H9 (cell line): ENCODE measurements around the gene OGFOD3. TPM values are rescaled to one million over a fixed set of nuclear protein-coding genes. Genes with fewer than 3 reads are reported as not detected.
"Not testable (repeated sequence)": the region's sequence is repeated elsewhere in the genome, so short reads cannot be mapped to it uniquely, and the experiment has no call there.

ENCODE experiments used
- DNase-seq: peaks from one replicate; pipeline ENCODE4 v3.0.0-alpha.2; 2017
- H2AFZ ChIP-seq: one replicate; pipeline ENCODE4 v1.6.1; 2013; ENCODE audit warnings: mild to moderate bottlenecking, low read length, control low read depth, moderate library complexity
- H2AK5ac ChIP-seq: 2 replicates; pipeline ENCODE4 v1.6.1; 2013; ENCODE audit warnings: low read length, control low read depth, mixed read lengths; ENCODE audit not compliant: insufficient read length
- H2BK120ac ChIP-seq: one replicate; pipeline ENCODE4 v1.6.1; 2013; ENCODE audit warnings: low read depth, mild to moderate bottlenecking, low read length, control low read depth, inconsistent platforms; ENCODE audit not compliant: poor library complexity, severe bottlenecking
- H2BK12ac ChIP-seq: 2 replicates; pipeline ENCODE4 v1.6.1; 2013; ENCODE audit warnings: low read length, control low read depth, mixed read lengths, low read depth; ENCODE audit not compliant: insufficient read length
- H2BK15ac ChIP-seq: 2 replicates; pipeline ENCODE4 v1.6.1; 2013; ENCODE audit warnings: low read depth, low read length, control low read depth
- H2BK20ac ChIP-seq: one replicate; pipeline ENCODE4 v1.6.1; 2013; ENCODE audit warnings: low read depth, mild to moderate bottlenecking, low read length, control low read depth, inconsistent platforms; ENCODE audit not compliant: poor library complexity, severe bottlenecking
- H2BK5ac ChIP-seq: 2 replicates; pipeline ENCODE4 v1.6.1; 2013; ENCODE audit warnings: low read length, control low read depth, mixed read lengths; ENCODE audit not compliant: insufficient read length
- H3K14ac ChIP-seq: 2 replicates; pipeline ENCODE4 v1.6.1; 2013; ENCODE audit warnings: low read length, control low read depth; ENCODE audit not compliant: insufficient read depth
- H3K18ac ChIP-seq: 2 replicates; pipeline ENCODE4 v1.6.1; 2013; ENCODE audit warnings: low read depth, mild to moderate bottlenecking, mixed read lengths, low read length, control low read depth; ENCODE audit not compliant: insufficient read length
- H3K23ac ChIP-seq: 2 replicates; pipeline ENCODE4 v1.6.1; 2013; ENCODE audit warnings: low read length, control low read depth, mixed read lengths, low read depth; ENCODE audit not compliant: insufficient read length
- H3K23me2 ChIP-seq: 2 replicates; pipeline ENCODE4 v1.6.1; 2013; ENCODE audit warnings: low read depth, mild to moderate bottlenecking, mixed read lengths, low read length, control low read depth; ENCODE audit not compliant: insufficient read length, poor library complexity, severe bottlenecking
- H3K27ac ChIP-seq: 2 replicates; pipeline ENCODE4 v1.5.1; 2013; ENCODE audit warnings: low read length, control low read depth, mixed read lengths, low read depth; ENCODE audit not compliant: insufficient read length
- H3K27me3 ChIP-seq: 2 replicates; pipeline ENCODE4 v1.6.1; 2013; ENCODE audit warnings: low read length, control low read depth, inconsistent platforms; ENCODE audit not compliant: insufficient read depth
- H3K4ac ChIP-seq: 2 replicates; pipeline ENCODE4 v1.6.1; 2013; ENCODE audit warnings: low read depth, mild to moderate bottlenecking, control low read depth, inconsistent platforms, low read length, moderate library complexity
- H3K4me1 ChIP-seq: 2 replicates; pipeline ENCODE4 v1.6.1; 2013; ENCODE audit warnings: low read length, control low read depth, inconsistent platforms; ENCODE audit not compliant: insufficient read depth
- H3K4me2 ChIP-seq: 2 replicates; pipeline ENCODE4 v1.6.1; 2013; ENCODE audit warnings: low read length, control low read depth, mixed read lengths; ENCODE audit not compliant: insufficient read length, insufficient read depth
- H3K56ac ChIP-seq: 2 replicates; pipeline ENCODE4 v1.6.1; 2013; ENCODE audit warnings: low read depth, mild to moderate bottlenecking, mixed read lengths, low read length, control low read depth; ENCODE audit not compliant: insufficient read length
- H3K79me1 ChIP-seq: 2 replicates; pipeline ENCODE4 v1.6.1; 2013; ENCODE audit warnings: low read depth, mild to moderate bottlenecking, moderate library complexity, low read length, control low read depth, inconsistent platforms; ENCODE audit not compliant: insufficient read depth, poor library complexity, severe bottlenecking
- H3K79me2 ChIP-seq: 2 replicates; pipeline ENCODE4 v1.6.1; 2013; ENCODE audit warnings: low read length, control low read depth, inconsistent platforms; ENCODE audit not compliant: insufficient read depth
- H3K9ac ChIP-seq: 2 replicates; pipeline ENCODE4 v1.6.1; 2013; ENCODE audit warnings: low read length, control low read depth, mixed read lengths; ENCODE audit not compliant: insufficient read length; ENCODE audit errors: extremely low read depth
- H3K9me3 ChIP-seq: one replicate; pipeline ENCODE4 v1.6.1; 2013; ENCODE audit warnings: low read depth, low read length, inconsistent platforms; ENCODE audit not compliant: control insufficient read depth
- H3T11ph ChIP-seq: one replicate; pipeline ENCODE4 v1.6.1; 2013; ENCODE audit warnings: mild to moderate bottlenecking, low read length, control low read depth, inconsistent platforms
- H4K20me1 ChIP-seq: one replicate; pipeline ENCODE4 v1.6.1; 2013; ENCODE audit not compliant: control insufficient read depth, insufficient read length, insufficient read depth
- H4K5ac ChIP-seq: 2 replicates; pipeline ENCODE4 v1.6.1; 2013; ENCODE audit warnings: low read depth, mild to moderate bottlenecking, mixed read lengths, low read length, control low read depth; ENCODE audit not compliant: insufficient read length
- H4K8ac ChIP-seq: replicated peaks from 2 replicates; pipeline ENCODE4 v1.6.1; 2013; ENCODE audit warnings: low read length, control low read depth, mixed read lengths, low read depth; ENCODE audit not compliant: insufficient read length
- H4K91ac ChIP-seq: 2 replicates; pipeline ENCODE4 v1.6.1; 2013; ENCODE audit warnings: low read depth, mild to moderate bottlenecking, moderate library complexity, mixed read lengths, low read length, control low read depth; ENCODE audit not compliant: insufficient read length
- H3K27ac Mint-ChIP-seq, 3 experiments: 2 replicates in 2 of 3; 3 replicates in 1 of 3; pipeline ENCODE4 v1.8.0; 2020 to 2021; ENCODE audit warnings: mixed read lengths in 3 of 3, mild to moderate bottlenecking in 1 of 3, moderate library complexity in 1 of 3
- H3K27me3 Mint-ChIP-seq: 2 replicates; pipeline ENCODE4 v1.8.0; 2021; ENCODE audit warnings: low read depth, mild to moderate bottlenecking, moderate library complexity, mixed read lengths
- H3K36me3 Mint-ChIP-seq, 3 experiments: 2 replicates in 2 of 3; 3 replicates in 1 of 3; pipeline ENCODE4 v1.8.0; 2020 to 2021; ENCODE audit warnings: low read depth in 3 of 3, mixed read lengths in 3 of 3; ENCODE audit not compliant: insufficient read depth in 1 of 3
- H3K4me1 Mint-ChIP-seq, 2 experiments: 2 replicates each; pipeline ENCODE4 v1.8.0; 2020; ENCODE audit warnings: mixed read lengths in 2 of 2
- H3K4me3 Mint-ChIP-seq, 2 experiments: 2 replicates in 1 of 2; 3 replicates in 1 of 2; pipeline ENCODE4 v1.8.0; 2020 to 2021; ENCODE audit warnings: mild to moderate bottlenecking in 2 of 2, mixed read lengths in 2 of 2, moderate library complexity in 1 of 2
- H3K9me3 Mint-ChIP-seq, 2 experiments: 2 replicates in 1 of 2; 3 replicates in 1 of 2; pipeline ENCODE4 v1.8.0; 2020; ENCODE audit warnings: mild to moderate bottlenecking in 2 of 2, mixed read lengths in 2 of 2, moderate library complexity in 1 of 2
- WGBS: extraction: QIAGEN DNeasy Blood & Tissue Kit; methylation state at CpG from one replicate; pipeline ENCODE4 v1.1.7; 2013; ENCODE audit warnings: missing lambda C conversion rate, low lambda C conversion rate, mixed read lengths; ENCODE audit not compliant: insufficient read length; ENCODE audit errors: extremely low coverage; 5-methylcytosine and 5-hydroxymethylcytosine counted together
- total RNA-seq: library from RNA; stranded (reverse); gene quantifications from 2 replicates; pipeline ENCODE4 v1.2.1, GENCODE V29; 2021
- TF ChIP-seq, protein P1 (sequence below): fragments of 200-600 bp; sonication (generic); conservative IDR thresholded peaks from 3 replicates; pipeline ENCODE4 v1.8.0; 2021; ENCODE audit warnings: antibody characterized with exemption, mild to moderate bottlenecking

Gene OGFOD3
- total RNA-seq, 1 experiment from 2014 or later: 27.8 TPM

DNA sequence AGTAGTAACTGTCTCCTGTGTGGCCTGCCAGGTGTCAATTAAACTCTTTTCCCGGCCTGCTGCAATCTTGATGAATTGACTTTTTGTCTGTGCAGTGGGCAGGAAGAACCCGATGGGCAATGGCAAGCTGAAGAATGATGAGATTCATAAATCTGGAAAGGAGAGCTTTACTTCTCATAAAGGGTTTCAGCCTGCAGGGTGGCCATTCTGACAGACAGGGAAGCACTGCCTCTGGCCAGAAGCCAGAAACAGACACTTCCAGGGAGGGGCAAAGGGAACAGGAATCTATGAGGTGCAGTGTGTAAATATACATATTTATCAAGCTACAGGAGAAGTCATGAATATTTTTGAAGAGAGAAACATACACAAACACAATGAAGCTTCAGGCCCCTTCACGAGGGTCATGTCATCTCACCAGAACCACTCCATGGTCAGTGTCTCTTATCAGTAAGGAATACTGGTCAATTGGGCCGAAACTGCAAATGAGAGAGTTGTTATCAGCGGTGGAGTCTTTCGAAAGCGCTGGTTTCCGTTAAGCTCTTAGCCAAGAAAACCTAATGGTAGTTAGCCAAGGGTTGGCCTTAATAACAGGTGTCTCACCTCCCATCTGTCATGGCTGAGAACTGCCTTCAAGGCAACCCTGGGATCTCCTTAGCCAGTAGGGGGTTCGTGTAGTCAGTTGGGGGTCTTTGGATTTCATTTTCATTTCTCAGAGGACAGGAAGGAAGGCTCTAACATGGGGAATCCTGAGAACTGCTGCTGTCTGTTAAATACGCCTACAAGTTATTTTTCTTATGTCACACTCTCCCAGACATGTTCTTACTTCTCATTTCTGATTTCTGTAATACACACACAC, 38.9 kb upstream of the OGFOD3 start:
- Histone ChIP-seq H2BK12ac (no peak overlapping the region), H3K79me2 (no peaks in the 10 kb centered on the region), H3K4me1 (no peaks in the 10 kb centered on the region), H3K18ac (no peak overlapping the region), H4K91ac (no peak overlapping the region), H2BK5ac (no peak overlapping the region), H2AFZ (no peak overlapping the region), H3K23me2 (peaks cover 6% of the 10 kb centered on the region), H2BK20ac (no peak overlapping the region), H3K27ac (no peak overlapping the region), H3K9me3 (no peaks in the 10 kb centered on the region), H3K4me2 (peak overlapping the region; percentile 38), H2BK120ac (no peak overlapping the region), H3K23ac (no peak overlapping the region), H4K5ac (no peak overlapping the region), H2AK5ac (no peak overlapping the region), H3T11ph (no peak overlapping the region), H3K79me1 (no peaks in the 10 kb centered on the region), H3K4ac (no peak overlapping the region), H2BK15ac (no peak overlapping the region), H3K9ac (no peak overlapping the region), H4K8ac (no peak overlapping the region), H3K56ac (no peak overlapping the region), H3K27me3 (no peaks in the 10 kb centered on the region), H4K20me1 (no peaks in the 10 kb centered on the region), H3K14ac (no peak overlapping the region)
- Mint-ChIP-seq H3K4me3 (peak overlapping the region; percentile 92 to 97), H3K9me3 (peaks cover 20 to 28% of the 10 kb centered on the region in 2 experiments), H3K4me1 (peaks cover 9 to 11% of the 10 kb centered on the region in 2 experiments), H3K36me3 (peaks cover 9 to 40% (median 32%) of the 10 kb centered on the region in 3 experiments), H3K27me3 (peaks cover 5% of the 10 kb centered on the region), H3K27ac (peak overlapping the region in 1 of 3 experiments; percentile 91; a peak in 2 of 7 replicates)
- TF ChIP-seq, protein P1, sequence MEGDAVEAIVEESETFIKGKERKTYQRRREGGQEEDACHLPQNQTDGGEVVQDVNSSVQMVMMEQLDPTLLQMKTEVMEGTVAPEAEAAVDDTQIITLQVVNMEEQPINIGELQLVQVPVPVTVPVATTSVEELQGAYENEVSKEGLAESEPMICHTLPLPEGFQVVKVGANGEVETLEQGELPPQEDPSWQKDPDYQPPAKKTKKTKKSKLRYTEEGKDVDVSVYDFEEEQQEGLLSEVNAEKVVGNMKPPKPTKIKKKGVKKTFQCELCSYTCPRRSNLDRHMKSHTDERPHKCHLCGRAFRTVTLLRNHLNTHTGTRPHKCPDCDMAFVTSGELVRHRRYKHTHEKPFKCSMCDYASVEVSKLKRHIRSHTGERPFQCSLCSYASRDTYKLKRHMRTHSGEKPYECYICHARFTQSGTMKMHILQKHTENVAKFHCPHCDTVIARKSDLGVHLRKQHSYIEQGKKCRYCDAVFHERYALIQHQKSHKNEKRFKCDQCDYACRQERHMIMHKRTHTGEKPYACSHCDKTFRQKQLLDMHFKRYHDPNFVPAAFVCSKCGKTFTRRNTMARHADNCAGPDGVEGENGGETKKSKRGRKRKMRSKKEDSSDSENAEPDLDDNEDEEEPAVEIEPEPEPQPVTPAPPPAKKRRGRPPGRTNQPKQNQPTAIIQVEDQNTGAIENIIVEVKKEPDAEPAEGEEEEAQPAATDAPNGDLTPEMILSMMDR: no peak
- no CpG with 5 or more reads among the region's 10 CpGs for WGBS
- no peak for DNase-seq

DNA sequence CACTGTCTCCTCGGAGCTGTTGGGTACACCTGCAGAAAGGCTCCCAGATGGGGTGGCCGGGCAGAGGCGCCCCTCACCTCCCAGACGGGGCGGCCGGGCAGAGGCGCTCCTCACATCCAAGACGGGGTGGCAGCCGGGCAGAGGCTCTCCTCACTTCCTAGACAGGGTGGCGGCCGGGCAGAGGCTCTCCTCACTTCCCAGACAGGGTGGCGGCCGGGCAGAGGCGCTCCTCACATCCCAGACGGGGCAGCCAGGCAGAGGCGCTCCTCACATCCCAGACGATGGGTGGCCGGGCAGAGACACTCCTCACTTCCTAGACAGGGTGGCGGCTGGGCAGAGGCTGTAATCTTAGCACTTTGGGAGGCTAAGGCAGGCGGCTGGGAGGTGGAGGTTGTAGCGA, 35.3 kb upstream of the OGFOD3 start:
- H2BK20ac ChIP-seq, H4K8ac ChIP-seq, H3K9me3 ChIP-seq, H3K27ac Mint-ChIP-seq, DNase-seq, H4K20me1 ChIP-seq, H2AFZ ChIP-seq, H2BK12ac ChIP-seq, H3K23me2 ChIP-seq, H3K23ac ChIP-seq, H2BK120ac ChIP-seq, H3K27me3 ChIP-seq, H3K79me2 ChIP-seq, H3K56ac ChIP-seq, H2BK15ac ChIP-seq, H3K9ac ChIP-seq, H3K4me2 ChIP-seq, H3K4me1 ChIP-seq, H2AK5ac ChIP-seq, H3K79me1 ChIP-seq, H3K4ac ChIP-seq, H4K5ac ChIP-seq, H3K18ac ChIP-seq, H3T11ph ChIP-seq, H3K14ac ChIP-seq, H2BK5ac ChIP-seq, H3K4me3 Mint-ChIP-seq, H3K27ac ChIP-seq, H4K91ac ChIP-seq: not testable (repeated sequence)
- Mint-ChIP-seq H3K4me1 (peaks cover 14 to 18% of the 10 kb centered on the region in 2 experiments), H3K27me3 (peaks cover 16% of the 10 kb centered on the region), H3K36me3 (peaks cover 7 to 18% (median 16%) of the 10 kb centered on the region in 3 experiments), H3K9me3 (peaks cover 24 to 40% of the 10 kb centered on the region in 2 experiments)
- no CpG with 5 or more reads among the region's 21 CpGs for WGBS
